Ectodermal cell (in vitro differentiated cells): ENCODE measurements around the gene LACRT.
"Not testable (repeated sequence)": the region's sequence is repeated elsewhere in the genome, so short reads cannot be mapped to it uniquely, and the experiment has no call there.

Experiments used
- H3K27ac ChIP-seq: 2 replicates; pipeline ENCODE4 v1.7.0; 2013; ENCODE audit warnings: mild to moderate bottlenecking, low read depth, low read length; ENCODE audit not compliant: insufficient read depth, poor library complexity, severe bottlenecking
- H3K27me3 ChIP-seq: 2 replicates; pipeline ENCODE4 v1.7.0; 2013; ENCODE audit warnings: mild to moderate bottlenecking, low read length; ENCODE audit not compliant: insufficient read depth, control insufficient read depth, poor library complexity, severe bottlenecking
- H3K36me3 ChIP-seq: one replicate; pipeline ENCODE4 v1.7.0; 2013; ENCODE audit warnings: low read length; ENCODE audit not compliant: control insufficient read depth, insufficient read depth
- H3K4me1 ChIP-seq: one replicate; pipeline ENCODE4 v1.7.0; 2013; ENCODE audit warnings: low read length; ENCODE audit not compliant: control insufficient read depth, insufficient read depth
- H3K4me3 ChIP-seq: 2 replicates; pipeline ENCODE4 v1.7.0; 2013; ENCODE audit warnings: low read depth, low read length, control low read depth; ENCODE audit not compliant: insufficient read depth
- H3K9me3 ChIP-seq: 2 replicates; pipeline ENCODE4 v1.7.0; 2013; ENCODE audit warnings: mild to moderate bottlenecking, low read length, moderate library complexity; ENCODE audit not compliant: control insufficient read depth
- WGBS, 2 experiments: methylation state at CpG; one replicate each; pipeline ENCODE4 v1.1.7; 2013; ENCODE audit warnings: missing lambda C conversion rate in 2 of 2; 5-methylcytosine and 5-hydroxymethylcytosine counted together

Gene LACRT

GRCh38 chr12:54641554-54641953 is 6.9 kb upstream of the LACRT start:
- H3K9me3 ChIP-seq, result no peaks in the 10 kb centered on the region
- no peaks in the 10 kb centered on the region for H3K36me3 ChIP-seq
- 100% methylated on average over 1 of the region's 1 CpG for WGBS, 2 experiments

DNA sequence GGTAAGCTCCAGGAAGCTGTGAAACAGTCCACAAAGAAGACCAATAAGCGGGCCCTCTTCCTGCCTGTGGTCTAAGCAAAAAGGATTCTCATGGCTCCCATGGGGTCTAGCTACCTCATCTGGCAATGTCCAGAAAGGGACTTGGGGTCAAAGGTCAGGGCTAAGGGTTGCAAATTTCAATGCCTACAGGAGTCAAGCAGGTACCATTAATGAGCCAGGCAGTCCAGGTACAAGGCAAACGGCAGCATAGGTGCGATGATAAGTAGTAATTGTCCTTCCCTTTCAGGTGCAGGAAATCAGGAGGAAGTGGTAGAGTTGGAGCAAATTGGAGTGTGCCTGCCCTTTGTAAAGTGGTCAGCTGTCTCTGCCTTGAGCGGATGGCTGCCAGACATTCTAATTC is 6.4 kb upstream of the LACRT start:
- Histone ChIP-seq H3K4me1 (no peaks in the 10 kb centered on the region), H3K27me3 (no peaks in the 10 kb centered on the region), H3K9me3 (no peaks in the 10 kb centered on the region), H3K36me3 (no peaks in the 10 kb centered on the region), H3K4me3 (no peak overlapping the region), H3K27ac (no peak overlapping the region)
- 96 to 97% methylated on average over 4 of the region's 4 CpGs for WGBS, 2 experiments

More at GRCh38 chr12:54641554-54641953, 6.9 kb upstream of the LACRT start:
- H3K27ac ChIP-seq, result no peak overlapping the region
- no peaks in the 10 kb centered on the region for H3K27me3 ChIP-seq
- H3K4me3 ChIP-seq, result no peak overlapping the region
- no peaks in the 10 kb centered on the region for H3K4me1 ChIP-seq

DNA sequence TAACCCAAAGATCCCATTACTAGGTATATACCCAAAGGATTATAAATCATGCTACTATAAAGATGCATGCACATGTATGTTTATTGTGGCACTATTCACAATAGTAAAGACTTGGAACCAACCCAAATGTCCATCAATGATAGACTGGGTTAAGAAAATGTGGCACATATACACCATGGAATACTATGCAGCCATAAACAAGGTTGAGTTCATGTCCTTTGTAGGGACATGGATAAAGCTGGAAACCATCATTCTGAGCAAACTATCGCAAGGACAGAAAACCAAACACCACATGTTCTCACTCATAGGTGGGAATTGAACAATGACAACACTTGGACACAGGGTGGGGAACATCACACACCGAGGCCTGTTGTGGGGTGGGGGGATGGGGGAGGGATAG is 4.4 kb upstream of the LACRT start:
- H3K9me3 ChIP-seq, H3K4me1 ChIP-seq, H3K4me3 ChIP-seq, H3K27ac ChIP-seq, H3K27me3 ChIP-seq, H3K36me3 ChIP-seq: not testable (repeated sequence)
- 91 to 100% methylated on average over 1 to 2 of the region's 2 CpGs for WGBS, 2 experiments

DNA sequence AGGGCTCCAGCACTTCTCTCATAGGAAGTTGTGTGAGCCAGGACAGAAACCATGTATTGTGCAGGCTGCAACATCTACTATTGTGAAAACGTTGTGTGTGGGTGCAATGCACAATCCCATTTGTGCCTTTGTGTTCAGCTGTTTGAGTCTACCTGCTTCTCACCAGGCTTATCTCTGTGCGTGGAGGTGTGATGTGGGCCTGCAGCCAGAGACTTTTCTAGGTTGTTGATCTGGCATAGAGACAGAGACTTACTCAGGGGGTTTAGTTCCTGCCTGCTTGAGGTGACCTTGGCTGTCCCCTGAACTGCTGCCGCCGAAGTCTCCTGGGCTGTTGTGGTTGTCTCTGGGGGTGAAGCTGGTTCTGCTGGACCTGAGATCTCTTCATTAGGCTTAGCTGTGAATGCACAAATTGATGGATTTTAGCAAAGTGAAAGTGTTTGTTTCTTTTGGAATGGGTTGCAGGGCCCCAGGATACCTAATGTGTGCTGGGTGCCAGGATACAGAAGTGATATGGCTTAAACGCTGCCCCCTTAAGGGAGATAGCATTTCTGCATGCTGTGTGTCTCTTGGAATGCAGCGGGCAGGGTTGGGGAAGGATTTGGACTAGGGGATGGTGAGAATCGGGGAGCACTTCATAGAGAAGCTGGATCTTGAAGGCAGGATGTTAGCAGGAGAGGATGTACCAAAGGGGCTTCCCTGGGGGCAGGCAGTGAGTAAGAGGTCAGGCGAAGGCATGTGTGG is 2.5 kb downstream of the LACRT start:
- Histone ChIP-seq H3K4me3 (no peak overlapping the region), H3K27me3 (no peaks in the 10 kb centered on the region), H3K4me1 (no peaks in the 10 kb centered on the region), H3K36me3 (no peaks in the 10 kb centered on the region), H3K9me3 (peaks cover 2% of the 10 kb centered on the region), H3K27ac (no peak overlapping the region)
- 82 to 84% methylated on average over 8 of the region's 8 CpGs for WGBS, 2 experiments

DNA sequence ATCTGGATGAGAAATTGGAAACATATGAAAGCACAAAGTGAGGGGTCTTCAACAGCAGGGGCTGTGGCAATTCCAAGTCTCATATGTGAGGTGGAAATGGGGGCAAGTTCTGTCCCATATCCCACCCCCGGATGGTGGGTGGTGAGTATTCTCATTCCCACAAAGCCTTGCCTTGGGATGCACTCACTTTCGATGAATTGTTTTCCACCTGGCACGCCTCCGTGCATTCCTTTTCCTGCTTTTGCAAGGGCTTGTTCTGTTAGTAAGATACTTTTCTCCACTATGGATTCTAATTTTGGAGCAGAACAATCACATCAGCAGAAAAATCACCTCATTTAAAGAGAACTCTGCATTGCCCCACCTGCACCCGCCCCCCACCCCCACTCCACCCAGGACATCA is 3.1 kb downstream of the LACRT start:
- Histone ChIP-seq H3K27ac (no peak overlapping the region), H3K4me1 (no peaks in the 10 kb centered on the region), H3K36me3 (no peaks in the 10 kb centered on the region), H3K4me3 (no peak overlapping the region), H3K27me3 (no peaks in the 10 kb centered on the region), H3K9me3 (peaks cover 2% of the 10 kb centered on the region)
- 92 to 100% methylated on average over 4 of the region's 5 CpGs for WGBS, 2 experiments

- Histone ChIP-seq H3K4me1 (no peaks in the 10 kb centered on the region), H3K4me3 (no peak overlapping the region), H3K36me3 (no peaks in the 10 kb centered on the region), H3K27me3 (no peaks in the 10 kb centered on the region), H3K27ac (no peak overlapping the region), H3K9me3 (peaks cover 2% of the 10 kb centered on the region)
- WGBS, 2 experiments, result 98% methylated on average over 2 of the region's 2 CpGs
These were observed 4.8 kb downstream of the LACRT start for GRCh38 chr12:54629925-54630324.

DNA sequence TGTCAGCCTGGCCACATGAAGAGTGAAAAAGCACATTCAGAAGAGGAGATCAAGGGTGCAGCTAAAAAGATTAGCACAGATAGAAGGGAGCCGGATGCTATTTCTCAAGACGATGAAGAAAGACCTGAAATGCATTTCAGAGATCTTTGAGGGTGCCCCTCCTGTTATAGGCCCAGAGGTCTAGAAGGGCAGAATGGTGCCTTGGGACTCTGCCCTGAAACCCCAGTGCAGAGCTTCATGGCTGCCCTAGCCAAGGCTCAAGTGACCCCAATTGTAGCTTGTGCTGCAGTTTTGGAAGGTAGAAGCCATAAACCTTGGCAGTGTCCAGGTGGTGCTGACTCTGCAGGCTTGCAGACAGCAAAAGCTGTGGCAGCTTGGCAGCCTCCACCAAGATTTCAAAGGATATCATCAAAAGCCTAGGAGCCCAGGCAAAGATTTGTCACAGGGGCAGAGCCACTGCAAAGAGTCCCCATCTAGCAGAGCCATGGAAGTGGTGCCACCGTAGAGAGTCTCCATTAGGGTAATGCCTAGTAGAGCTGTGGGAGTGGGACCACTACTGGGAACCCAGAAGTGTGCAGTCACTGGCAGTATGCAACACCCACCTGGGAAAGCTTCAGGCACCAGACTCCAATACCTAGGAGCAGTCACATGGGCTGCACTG is 6.4 kb downstream of the LACRT start:
- H3K4me3 ChIP-seq, result no peak overlapping the region
- WGBS, 2 experiments, result 92 to 96% methylated on average over 3 of the region's 3 CpGs
- peaks cover 2% of the 10 kb centered on the region for H3K9me3 ChIP-seq
- no peaks in the 10 kb centered on the region for H3K4me1 ChIP-seq
- no peaks in the 10 kb centered on the region for H3K27me3 ChIP-seq
- H3K36me3 ChIP-seq, result no peaks in the 10 kb centered on the region
- H3K27ac ChIP-seq, result no peak overlapping the region

DNA sequence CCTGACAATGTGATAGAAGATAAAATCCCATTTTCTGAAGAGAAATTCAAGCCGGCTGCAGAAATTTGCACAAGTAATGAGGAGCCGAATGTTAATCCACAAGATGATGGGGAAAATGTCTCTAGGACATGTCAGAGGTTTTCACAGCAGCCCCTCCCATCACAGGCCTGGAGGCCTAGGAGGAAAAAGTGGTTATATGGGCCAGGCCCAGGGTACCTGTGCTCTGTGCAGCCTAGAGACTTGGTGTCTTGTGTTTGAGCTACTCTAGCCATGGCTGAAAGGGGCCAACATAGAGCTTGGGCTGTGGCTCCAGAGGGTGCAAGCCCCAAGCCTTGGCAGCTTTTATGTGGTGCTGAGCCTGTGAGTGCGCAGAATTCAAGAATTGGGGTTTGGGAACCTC is 7.4 kb downstream of the LACRT start:
- no peaks in the 10 kb centered on the region for H3K4me1 ChIP-seq
- H3K27me3 ChIP-seq, result no peaks in the 10 kb centered on the region
- WGBS, 2 experiments, result 92% methylated on average over 3 of the region's 3 CpGs
- H3K4me3 ChIP-seq, result no peak overlapping the region
- H3K36me3 ChIP-seq, result no peaks in the 10 kb centered on the region
- peaks cover 2% of the 10 kb centered on the region for H3K9me3 ChIP-seq
- H3K27ac ChIP-seq, result no peak overlapping the region

DNA sequence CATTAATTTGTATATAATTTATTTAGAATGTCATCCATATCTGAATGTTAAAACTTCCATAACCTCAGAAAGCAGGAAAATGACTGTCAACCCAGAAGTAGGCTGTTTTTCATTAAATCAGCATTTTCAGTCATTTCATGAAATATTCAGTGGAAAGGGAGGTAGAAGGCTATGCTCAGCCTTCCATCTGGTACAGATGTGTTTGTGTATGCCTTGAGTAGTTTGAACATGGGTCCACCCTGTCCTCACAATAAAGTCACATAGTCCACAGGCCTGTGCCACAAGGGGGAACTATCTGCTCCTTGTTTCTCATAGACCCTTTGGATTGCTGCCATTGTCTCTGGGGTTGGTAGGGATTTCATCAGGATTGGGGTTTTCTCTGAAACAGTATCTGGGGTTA is 9.1 kb downstream of the LACRT start:
- H3K4me3 ChIP-seq, result no peak overlapping the region
- H3K4me1 ChIP-seq, result no peaks in the 10 kb centered on the region
- no peak overlapping the region for H3K27ac ChIP-seq
- no peaks in the 10 kb centered on the region for H3K27me3 ChIP-seq
- peaks cover 2% of the 10 kb centered on the region for H3K9me3 ChIP-seq
- H3K36me3 ChIP-seq, result no peaks in the 10 kb centered on the region

DNA sequence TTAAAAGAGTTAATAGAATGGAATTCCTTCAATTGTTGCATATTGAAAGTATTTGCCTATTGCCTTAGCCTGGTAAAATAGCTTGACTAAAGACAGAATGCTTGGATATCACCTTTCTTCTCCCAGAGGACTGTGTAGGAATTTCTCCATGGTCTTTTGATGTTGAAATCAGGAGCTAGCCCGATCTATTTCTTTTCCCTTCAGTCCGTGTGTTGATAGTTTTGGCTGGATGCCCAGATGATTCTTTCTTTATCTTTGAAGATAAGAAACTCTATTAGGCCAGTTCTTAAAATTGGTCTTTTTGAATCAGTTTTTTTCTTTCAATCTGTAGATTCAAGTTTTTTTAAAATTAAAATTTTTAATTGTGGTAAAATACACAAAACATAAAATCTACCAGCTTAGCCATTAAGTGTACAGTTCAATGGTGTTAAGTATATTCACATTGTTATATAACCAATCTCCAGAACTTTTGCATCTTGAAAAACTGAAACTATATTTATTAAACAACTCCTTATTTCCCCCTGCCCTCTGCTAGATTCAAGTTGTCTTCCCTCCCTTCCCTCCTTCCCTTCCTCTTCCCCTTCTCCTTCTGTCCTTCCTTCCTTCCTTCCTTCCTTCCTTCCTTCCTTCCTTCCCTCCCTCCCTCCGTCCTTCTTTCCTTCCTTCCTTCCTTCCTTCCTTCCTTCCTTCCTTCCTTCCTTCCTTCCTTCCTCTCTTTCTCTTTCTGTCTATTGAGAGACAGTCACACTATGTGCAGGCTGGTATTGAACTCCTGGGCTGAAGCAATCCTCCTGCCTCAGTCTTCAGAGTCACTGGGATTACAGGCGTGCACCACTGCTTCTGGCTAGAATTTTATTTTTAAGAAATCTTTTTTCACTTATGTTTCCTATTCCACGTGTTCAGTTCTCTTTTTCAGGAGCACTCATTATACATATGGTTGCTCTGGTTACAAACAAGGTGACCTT is 10.1 kb downstream of the LACRT start:
- H3K27ac ChIP-seq, result no peak overlapping the region
- peaks cover 2% of the 10 kb centered on the region for H3K9me3 ChIP-seq
- H3K4me1 ChIP-seq, result no peaks in the 10 kb centered on the region
- no peaks in the 10 kb centered on the region for H3K36me3 ChIP-seq
- no peak overlapping the region for H3K4me3 ChIP-seq
- H3K27me3 ChIP-seq, result no peaks in the 10 kb centered on the region
- 87 to 88% methylated on average over 3 to 5 of the region's 5 CpGs for WGBS, 2 experiments
